ENCODE measurements around the gene EHD2.

- TF ChIP-seq, protein P1, sequence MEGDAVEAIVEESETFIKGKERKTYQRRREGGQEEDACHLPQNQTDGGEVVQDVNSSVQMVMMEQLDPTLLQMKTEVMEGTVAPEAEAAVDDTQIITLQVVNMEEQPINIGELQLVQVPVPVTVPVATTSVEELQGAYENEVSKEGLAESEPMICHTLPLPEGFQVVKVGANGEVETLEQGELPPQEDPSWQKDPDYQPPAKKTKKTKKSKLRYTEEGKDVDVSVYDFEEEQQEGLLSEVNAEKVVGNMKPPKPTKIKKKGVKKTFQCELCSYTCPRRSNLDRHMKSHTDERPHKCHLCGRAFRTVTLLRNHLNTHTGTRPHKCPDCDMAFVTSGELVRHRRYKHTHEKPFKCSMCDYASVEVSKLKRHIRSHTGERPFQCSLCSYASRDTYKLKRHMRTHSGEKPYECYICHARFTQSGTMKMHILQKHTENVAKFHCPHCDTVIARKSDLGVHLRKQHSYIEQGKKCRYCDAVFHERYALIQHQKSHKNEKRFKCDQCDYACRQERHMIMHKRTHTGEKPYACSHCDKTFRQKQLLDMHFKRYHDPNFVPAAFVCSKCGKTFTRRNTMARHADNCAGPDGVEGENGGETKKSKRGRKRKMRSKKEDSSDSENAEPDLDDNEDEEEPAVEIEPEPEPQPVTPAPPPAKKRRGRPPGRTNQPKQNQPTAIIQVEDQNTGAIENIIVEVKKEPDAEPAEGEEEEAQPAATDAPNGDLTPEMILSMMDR (CRISPR knock-in tag; IDR thresholded peaks at IDR 0.05) = no peak
- TF ChIP-seq SIN3A (IDR thresholded peaks at IDR 0.05; ENCODE audit: borderline replicate concordance, low read depth, low read length) (no peak), SUZ12 (IDR thresholded peaks at IDR 0.05; ENCODE audit: low read depth, low read length) (no peak), RFX5 (IDR thresholded peaks at IDR 0.05; ENCODE audit: low read depth, low read length) (no peak), KAT2B (IDR thresholded peaks at IDR 0.05; ENCODE audit: borderline replicate concordance, low read depth, low read length) (no peak), RORA (CRISPR knock-in tag; IDR thresholded peaks at IDR 0.05) (no peak), PAX8 (CRISPR knock-in tag; IDR thresholded peaks at IDR 0.05; ENCODE audit: borderline replicate concordance) (no peak), ZBTB26 (CRISPR knock-in tag; IDR thresholded peaks at IDR 0.05; ENCODE audit: borderline replicate concordance) (no peak), EZH2 (conservative IDR thresholded peaks at IDR 0.05; ENCODE audit: low read depth, low read length) (no peak)
- TF ChIP-seq, protein P2, sequence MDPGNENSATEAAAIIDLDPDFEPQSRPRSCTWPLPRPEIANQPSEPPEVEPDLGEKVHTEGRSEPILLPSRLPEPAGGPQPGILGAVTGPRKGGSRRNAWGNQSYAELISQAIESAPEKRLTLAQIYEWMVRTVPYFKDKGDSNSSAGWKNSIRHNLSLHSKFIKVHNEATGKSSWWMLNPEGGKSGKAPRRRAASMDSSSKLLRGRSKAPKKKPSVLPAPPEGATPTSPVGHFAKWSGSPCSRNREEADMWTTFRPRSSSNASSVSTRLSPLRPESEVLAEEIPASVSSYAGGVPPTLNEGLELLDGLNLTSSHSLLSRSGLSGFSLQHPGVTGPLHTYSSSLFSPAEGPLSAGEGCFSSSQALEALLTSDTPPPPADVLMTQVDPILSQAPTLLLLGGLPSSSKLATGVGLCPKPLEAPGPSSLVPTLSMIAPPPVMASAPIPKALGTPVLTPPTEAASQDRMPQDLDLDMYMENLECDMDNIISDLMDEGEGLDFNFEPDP (CRISPR knock-in tag; conservative IDR thresholded peaks at IDR 0.05) = no peak
- TF ChIP-seq, protein P3, sequence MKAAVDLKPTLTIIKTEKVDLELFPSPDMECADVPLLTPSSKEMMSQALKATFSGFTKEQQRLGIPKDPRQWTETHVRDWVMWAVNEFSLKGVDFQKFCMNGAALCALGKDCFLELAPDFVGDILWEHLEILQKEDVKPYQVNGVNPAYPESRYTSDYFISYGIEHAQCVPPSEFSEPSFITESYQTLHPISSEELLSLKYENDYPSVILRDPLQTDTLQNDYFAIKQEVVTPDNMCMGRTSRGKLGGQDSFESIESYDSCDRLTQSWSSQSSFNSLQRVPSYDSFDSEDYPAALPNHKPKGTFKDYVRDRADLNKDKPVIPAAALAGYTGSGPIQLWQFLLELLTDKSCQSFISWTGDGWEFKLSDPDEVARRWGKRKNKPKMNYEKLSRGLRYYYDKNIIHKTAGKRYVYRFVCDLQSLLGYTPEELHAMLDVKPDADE (CRISPR knock-in tag; IDR thresholded peaks at IDR 0.05) = no peak
- TF ChIP-seq, protein P4, sequence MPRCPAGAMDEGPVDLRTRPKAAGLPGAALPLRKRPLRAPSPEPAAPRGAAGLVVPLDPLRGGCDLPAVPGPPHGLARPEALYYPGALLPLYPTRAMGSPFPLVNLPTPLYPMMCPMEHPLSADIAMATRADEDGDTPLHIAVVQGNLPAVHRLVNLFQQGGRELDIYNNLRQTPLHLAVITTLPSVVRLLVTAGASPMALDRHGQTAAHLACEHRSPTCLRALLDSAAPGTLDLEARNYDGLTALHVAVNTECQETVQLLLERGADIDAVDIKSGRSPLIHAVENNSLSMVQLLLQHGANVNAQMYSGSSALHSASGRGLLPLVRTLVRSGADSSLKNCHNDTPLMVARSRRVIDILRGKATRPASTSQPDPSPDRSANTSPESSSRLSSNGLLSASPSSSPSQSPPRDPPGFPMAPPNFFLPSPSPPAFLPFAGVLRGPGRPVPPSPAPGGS (CRISPR knock-in tag; IDR thresholded peaks at IDR 0.05) = no peak
- TF ChIP-seq, protein P5, sequence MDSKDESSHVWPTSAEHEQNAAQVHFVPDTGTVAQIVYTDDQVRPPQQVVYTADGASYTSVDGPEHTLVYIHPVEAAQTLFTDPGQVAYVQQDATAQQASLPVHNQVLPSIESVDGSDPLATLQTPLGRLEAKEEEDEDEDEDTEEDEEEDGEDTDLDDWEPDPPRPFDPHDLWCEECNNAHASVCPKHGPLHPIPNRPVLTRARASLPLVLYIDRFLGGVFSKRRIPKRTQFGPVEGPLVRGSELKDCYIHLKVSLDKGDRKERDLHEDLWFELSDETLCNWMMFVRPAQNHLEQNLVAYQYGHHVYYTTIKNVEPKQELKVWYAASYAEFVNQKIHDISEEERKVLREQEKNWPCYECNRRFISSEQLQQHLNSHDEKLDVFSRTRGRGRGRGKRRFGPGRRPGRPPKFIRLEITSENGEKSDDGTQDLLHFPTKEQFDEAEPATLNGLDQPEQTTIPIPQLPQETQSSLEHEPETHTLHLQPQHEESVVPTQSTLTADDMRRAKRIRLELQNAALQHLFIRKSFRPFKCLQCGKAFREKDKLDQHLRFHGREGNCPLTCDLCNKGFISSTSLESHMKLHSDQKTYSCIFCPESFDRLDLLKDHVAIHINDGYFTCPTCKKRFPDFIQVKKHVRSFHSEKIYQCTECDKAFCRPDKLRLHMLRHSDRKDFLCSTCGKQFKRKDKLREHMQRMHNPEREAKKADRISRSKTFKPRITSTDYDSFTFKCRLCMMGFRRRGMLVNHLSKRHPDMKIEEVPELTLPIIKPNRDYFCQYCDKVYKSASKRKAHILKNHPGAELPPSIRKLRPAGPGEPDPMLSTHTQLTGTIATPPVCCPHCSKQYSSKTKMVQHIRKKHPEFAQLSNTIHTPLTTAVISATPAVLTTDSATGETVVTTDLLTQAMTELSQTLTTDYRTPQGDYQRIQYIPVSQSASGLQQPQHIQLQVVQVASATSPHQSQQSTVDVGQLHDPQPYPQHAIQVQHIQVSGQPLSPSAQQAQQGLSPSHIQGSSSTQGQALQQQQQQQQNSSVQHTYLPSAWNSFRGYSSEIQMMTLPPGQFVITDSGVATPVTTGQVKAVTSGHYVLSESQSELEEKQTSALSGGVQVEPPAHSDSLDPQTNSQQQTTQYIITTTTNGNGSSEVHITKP (CRISPR knock-in tag; IDR thresholded peaks at IDR 0.05; ENCODE audit: low read depth) = no peak
These were observed 12.7 kb downstream of the EHD2 start for GRCh38 chr19:47725759-47726401.

Measured in HepG2 (cell line).